Measurements from ENCODE around the gene CACNA1H.
"Not testable (repeated sequence)": the region's sequence is repeated elsewhere in the genome, so short reads cannot be mapped to it uniquely, and the experiment has no call there.

Gene CACNA1H

GRCh38 chr16:1215574-1216295 lies 62.8 kb downstream of the CACNA1H start:
- no peak for DNase-seq

GRCh38 chr16:1216296-1216619 lies 63.4 kb downstream of the CACNA1H start:
- DNase-seq, result no peak

GRCh38 chr16:1216681-1217400 lies 63.9 kb downstream of the CACNA1H start:
- DNase-seq, result no peak

GRCh38 chr16:1217526-1217925 lies 64.6 kb downstream of the CACNA1H start:
- no peak for DNase-seq

- DNase-seq, result no peak
Measured at GRCh38 chr16:1218061-1218929, 65.4 kb downstream of the CACNA1H start.

- no peak for DNase-seq
Measured at GRCh38 chr16:1218930-1219611, 66.2 kb downstream of the CACNA1H start.

GRCh38 chr16:1220098-1220728 lies 67.3 kb downstream of the CACNA1H start:
- no peak for DNase-seq

- DNase-seq, result no peak
Measured at GRCh38 chr16:1220841-1221627, 68.1 kb downstream of the CACNA1H start.

GRCh38 chr16:1221628-1222552 lies 69.0 kb downstream of the CACNA1H start:
- no peak for DNase-seq

- no peak for DNase-seq
Measured at GRCh38 chr16:1222553-1223354, 69.8 kb downstream of the CACNA1H start.

- no peak for DNase-seq
Measured at GRCh38 chr16:1223355-1224214, 70.7 kb downstream of the CACNA1H start.

GRCh38 chr16:1224558-1224957 lies 71.7 kb downstream of the CACNA1H start:
- DNase-seq, result no peak

- no peak for DNase-seq
Measured at GRCh38 chr16:1225051-1225451, 72.1 kb downstream of the CACNA1H start, which contains the start of gene TPSG1. Gene TPSG1, minus strand, starts transcription at chr16:1225268. Its CDS starts 16 bp downstream, at chr16:1225252.

GRCh38 chr16:1225728-1226311 lies 72.9 kb downstream of the CACNA1H start:
- DNase-seq, result not testable (repeated sequence)

GRCh38 chr16:1226692-1227091 lies 73.8 kb downstream of the CACNA1H start:
- DNase-seq, result not testable (repeated sequence)

- DNase-seq, result not testable (repeated sequence)
Measured at GRCh38 chr16:1228227-1228626, 75.3 kb downstream of the CACNA1H start.

GRCh38 chr16:1229476-1229875 lies 76.6 kb downstream of the CACNA1H start:
- DNase-seq, result not testable (repeated sequence)

- not testable (repeated sequence) for DNase-seq
Measured at GRCh38 chr16:1230084-1230470, 77.2 kb downstream of the CACNA1H start, which contains the start of gene TPSB2. Gene TPSB2, minus strand, starts transcription at chr16:1230184. Its CDS starts 233 bp downstream, at chr16:1229951.

Data from CD4-positive, alpha-beta T cell treated with Interferon gamma for 1 hour (primary cell).